GM18507 (cell line): ENCODE measurements around the gene CWF19L1.
A peak's percentile ranks its signal among the peaks of the same experiment; 100 is the strongest.
"Not testable (repeated sequence)": the region's sequence is repeated elsewhere in the genome, so short reads cannot be mapped to it uniquely, and the experiment has no call there.

Experiments
- DNase-seq: peaks from one replicate; pipeline ENCODE4 v3.0.0; 2011; ENCODE audit warnings: low read depth; ENCODE audit not compliant: insufficient read length; ENCODE audit errors: extremely low spot score
- FAIRE-seq: peaks from 2 replicates; lab custom pipeline; 2011; peaks lifted over from hg19 to GRCh38; lab: Jason Lieb, UNC

CWF19L1 gene

DNA sequence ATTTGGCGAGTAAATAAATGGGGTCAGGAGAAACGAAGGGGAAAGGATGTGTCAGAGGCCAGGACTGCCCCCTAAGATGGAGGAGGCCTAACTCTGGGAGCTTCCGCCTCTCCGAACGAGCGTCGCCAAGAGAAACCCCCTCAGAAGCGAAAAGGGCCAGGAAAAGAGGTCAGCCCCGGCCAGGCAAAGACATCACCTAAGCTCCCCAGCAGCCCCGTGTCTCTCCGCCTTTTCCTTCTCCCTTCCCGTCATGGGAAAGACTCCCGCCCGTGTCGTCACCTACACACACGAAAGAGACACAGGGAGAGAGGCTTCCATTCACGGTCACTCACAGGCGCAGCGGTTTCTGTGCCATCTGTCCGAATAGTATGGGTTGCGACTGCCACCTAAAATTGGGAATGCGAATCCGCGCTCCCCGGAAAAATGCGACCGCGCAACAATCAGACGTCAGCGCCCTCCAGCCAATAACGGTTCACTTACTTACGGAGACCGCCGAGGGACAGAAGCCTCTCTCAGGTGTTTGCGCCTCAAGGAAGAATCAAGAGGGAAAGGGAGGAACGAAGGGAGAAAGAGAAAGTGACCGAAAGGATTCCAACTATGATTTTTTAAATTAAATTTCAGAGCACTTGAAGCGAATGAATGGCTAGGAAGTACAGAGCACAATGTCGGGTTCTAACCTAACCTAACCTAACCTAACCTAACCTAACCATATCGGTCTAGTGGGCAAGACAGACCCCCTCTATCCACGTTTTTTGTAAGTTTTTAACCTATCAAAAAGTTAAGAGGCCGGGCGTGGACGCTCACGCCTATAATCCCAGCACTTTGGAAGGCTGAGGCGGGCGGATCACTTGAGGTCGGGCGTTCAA is at the start of gene CWF19L1:
CWF19L1 (minus strand) TSS at position 400 of the 866 bp plus-strand sequence; CDS start at position 355, 45 bp downstream.
- peak; percentile 93 for FAIRE-seq
- peak; percentile 56 for DNase-seq

DNA sequence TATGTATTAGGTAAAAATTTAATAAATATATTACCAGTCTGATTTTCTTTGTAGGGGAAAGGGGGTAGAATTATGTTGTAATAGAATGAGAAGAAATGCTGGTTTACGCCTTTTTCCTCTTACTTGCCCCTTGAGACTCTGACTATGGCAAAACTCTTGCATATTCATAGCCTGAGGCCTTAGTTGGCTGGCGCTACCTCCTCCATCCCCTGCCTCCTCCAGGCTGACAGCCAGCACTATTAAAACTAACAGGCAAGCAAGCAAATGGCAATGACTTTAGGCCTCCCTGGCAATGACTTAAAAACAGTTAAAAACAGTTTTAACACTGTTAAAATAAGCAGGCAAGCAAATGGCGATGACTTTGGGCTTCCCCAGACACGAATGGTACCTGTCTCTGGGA is 48.2 kb upstream of the CWF19L1 start:
- no peak for DNase-seq
- FAIRE-seq, result no peak

DNA sequence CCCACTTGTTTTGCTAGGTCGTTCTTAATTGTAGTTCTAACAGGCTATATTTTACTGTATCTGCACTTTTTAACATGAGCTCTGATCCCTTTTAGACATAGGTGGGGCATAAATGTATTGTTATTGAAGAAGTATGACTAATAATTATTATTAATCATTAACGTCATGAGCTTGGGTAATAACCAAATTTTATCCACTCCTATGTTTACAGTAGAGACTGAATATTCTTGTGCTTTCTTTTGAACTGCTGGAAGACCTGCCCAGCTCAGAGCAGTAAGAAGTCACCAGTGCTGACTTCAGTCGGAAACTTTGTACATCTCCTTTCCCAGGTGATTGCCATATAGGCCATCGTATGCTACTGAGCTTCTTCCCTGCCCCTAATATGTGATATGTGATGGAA is 43.9 kb upstream of the CWF19L1 start:
- FAIRE-seq, result no peak

DNA sequence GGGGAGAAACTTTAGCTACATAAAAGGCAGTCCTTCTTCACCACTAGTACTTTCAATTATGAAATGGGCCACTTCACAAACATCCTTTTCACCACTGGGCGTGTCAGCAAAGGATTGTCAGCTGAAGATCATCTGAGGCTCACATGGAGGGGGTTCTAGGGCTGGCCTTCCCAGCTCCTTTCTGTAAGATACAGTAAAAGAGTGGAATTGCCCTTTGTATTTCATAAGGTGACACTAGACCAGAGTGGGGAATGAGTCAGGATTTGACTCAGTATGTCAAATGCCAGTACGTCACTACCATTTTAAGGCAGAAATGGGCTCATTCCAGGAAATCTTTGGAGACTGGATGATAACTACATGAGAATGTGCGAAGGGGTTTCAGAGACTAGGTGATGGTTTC is 40.2 kb upstream of the CWF19L1 start:
- DNase-seq (no peak), FAIRE-seq (no peak)

More for the DNA sequence above, 43.9 kb upstream of the CWF19L1 start:
- DNase-seq, result no peak

DNA sequence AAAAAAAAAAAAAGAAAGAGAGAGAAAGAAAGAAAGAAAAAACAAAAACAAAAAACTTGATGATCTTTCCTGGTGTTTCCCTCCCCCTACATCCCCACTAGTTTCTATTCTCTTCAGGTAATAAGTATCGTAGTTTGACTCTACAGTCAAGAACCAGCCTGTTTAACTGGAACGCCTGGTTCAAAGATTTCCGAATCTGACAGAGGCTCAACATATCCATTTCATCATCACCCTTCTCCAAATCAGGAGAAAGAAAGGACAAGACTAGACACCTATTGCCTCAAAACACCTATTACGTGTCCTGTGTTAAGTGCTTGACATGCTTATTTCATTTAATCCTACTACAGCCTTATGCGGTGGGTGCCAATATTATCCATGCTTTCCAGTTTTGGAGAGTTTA is 39.4 kb upstream of the CWF19L1 start:
- FAIRE-seq (no peak), DNase-seq (no peak)

DNA sequence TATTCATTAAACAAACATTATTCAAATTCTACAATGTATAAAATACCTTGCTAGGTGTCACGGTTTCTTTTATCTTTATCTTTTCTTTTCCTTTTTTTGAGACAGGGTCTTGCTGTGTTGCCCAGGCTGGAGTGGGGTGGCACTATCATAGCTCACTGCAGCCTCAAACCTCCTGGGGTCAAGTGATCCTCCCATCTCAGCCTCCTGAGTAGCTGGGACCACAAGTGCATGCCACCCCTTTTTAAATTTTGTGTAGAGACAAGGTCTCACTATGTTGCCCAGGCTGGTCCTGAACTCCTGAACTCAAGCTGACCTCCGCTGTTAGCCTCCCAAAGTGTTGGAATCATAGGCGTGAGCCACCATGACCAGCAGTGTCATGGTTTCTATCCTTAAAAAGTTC is 37.0 kb upstream of the CWF19L1 start:
- FAIRE-seq (no peak), DNase-seq (no peak)

DNA sequence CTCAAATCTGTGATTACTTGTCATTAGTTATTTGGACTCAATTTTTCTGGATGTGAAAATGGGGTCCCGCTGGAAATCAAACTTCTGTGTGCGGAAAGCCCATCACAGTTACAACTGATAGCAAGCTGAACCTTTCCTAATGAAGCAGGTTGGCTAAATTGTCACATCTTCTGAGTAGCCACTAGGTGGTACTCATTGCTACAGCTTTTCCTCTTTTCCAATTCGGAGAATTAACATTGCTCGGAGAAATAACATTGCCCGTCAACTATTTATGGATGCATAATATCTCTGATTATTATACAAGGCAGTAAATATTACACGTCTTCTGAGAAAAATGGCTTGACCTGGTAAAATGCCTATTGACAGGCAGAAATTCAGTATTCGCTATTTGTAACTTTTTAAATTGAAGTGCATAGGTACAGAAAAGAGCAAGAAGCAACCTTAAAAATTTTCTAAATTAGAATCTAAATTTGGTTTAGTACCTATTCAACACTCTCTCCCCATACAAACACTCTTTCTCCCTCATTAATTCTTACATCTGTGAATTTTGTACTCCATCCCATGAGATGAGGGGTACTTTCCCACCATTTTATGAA is 36.4 kb upstream of the CWF19L1 start:
- peak; percentile 72 for FAIRE-seq
- DNase-seq, result no peak

DNA sequence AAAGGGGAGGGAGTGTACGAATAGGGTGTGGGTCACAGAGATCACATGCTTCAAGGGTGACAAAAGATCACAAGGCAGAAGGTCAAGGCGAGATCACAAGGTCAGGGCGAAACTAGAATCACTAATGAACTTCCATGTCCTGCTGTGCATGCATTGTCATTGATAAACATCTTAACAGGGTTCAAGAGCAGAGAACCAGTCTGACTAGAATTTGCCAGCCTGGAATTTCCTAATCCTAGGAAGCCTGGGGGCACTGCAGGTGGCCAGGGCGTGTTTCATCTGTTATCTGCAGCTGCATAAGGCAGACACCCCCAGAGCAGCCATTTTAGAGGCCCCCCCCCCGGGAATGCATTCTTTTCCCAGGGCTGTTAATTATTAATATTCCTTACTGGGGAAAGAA is 33.7 kb upstream of the CWF19L1 start:
- FAIRE-seq, DNase-seq: not testable (repeated sequence)

DNA sequence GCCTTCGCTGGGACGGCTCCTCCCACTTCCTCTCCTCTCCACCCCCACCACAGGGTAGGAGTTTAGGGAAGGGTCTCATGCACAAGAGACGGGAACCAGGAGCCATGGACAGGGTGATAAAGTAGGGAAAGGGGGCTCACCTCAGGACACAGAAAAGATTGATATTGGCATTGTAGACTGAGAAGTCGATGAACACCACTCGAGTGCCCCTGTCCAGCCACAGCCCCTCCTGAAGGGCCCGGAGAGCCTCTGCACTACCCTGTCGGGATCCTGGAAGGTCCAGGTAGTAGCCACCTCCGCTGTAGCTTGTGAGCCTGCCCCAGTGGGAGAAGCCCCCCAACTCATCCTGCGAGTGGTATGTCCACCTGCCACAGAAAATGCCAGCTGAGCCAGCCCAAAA is 29.8 kb upstream of the CWF19L1 start:
- no peak for FAIRE-seq
- no peak for DNase-seq

DNA sequence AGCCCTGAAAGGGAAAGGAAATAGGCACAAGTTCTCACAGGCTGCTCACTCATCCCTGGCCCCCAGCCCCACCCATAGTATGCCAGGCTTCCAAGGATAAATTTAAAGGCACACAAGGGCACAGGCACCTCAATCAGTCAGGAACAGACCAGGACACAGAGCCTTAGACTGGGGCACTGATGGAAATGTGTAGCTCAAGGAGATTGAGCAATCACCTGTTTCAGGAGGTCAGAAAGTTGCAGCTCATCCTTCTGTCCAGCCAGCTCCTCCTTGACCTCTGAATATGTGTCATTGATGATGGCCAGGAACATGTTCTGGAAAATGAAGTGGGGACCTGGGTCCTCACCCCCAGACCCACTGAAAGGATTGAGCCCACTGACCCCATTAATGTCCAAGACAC is 25.6 kb upstream of the CWF19L1 start:
- FAIRE-seq (no peak), DNase-seq (no peak)

DNA sequence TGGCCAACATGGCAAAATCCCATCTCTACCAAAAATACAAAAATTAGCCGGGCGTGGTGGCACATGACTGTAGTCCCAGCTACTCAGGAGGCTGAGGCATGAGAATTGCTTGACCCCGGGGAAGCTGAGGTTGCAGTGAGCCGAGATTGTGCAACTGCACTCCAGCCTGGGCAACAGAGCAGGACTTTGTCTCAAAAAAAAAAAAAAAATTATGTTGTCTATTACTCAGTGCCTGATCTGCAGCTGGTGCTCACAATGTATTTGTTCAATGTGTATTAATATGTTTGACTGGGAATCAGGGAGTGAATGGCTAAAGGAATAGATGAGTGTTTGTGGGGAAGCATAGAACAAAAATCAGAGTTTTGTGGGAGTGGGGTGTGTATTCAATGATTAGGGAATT is 24.9 kb upstream of the CWF19L1 start:
- DNase-seq, FAIRE-seq: not testable (repeated sequence)

DNA sequence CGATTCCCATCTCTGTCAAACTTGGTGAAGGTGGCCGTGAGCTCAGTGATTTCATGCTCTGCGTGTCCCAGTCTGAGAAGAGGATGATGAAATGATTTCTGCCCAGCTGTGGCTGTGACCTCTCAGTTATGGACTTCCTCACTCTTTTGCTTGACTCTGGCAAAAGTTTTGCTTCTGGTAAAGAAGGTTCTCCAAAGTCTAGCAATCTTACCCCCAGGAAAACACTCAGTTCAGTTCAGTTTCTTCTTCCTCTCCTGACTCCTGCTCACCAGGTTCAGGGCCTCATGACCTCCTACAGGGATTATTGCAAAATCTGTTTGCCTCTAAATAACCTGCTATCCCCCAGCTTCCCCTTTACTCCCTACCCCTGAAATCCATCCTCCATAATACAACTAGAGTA is 23.9 kb upstream of the CWF19L1 start:
- no peak for FAIRE-seq
- DNase-seq, result no peak

DNA sequence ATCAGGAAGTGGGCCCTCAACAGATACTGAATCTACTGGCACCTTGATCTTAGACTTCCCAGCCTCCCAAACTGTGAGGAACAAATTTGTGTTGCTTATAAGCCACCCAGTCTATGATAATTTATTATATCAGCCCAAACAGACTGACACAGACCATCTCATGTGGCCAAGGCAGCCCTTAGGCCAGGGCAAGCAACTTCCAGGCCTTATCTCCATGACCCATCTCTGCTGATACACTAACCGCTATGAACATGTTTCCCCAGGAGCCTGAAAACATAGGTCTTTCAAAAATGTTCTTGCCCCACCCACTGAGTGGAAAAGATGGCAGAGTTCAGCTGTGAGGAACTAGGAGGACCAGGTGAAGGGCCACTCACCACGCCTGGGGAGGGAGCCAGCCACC is 22.2 kb upstream of the CWF19L1 start:
- FAIRE-seq, result no peak
- DNase-seq, result no peak

DNA sequence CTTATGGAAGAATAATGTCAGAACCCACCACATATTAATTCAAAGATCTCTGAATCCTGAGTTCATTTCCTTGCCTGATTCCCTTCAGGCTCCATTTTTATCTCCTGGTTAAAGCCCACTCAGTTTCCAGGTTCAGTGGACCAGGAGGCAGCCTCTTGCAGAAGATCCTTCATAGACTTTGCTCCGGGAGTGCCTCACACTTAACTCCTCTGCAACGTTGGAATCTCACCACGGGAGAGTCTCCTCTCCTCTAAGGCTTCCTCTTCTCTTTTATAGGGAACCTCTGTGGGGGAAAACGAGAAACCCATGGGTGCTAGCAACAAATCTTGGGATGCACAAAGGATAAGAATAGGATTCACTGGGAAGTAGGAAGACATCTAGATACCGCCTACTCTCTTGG is 20.8 kb upstream of the CWF19L1 start:
- FAIRE-seq, result no peak

DNA sequence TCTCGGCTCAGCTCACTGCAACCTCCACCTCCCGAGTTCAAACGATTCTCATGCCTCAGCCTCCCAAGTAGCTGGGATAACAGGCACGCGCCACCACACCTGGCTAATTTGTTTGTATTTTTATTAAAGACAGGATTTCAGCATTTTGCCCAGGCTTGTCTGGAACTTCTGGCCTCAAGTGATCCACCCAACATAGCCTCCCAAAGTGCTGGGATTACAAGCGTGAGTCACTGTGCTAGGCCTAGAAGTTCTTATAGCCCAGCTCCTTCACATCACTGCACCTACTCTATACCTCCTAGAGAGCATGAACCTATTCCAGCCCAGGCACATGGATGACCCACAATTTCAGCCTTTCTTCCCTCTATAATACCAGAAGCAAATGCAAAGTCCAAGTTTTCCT is 20.3 kb upstream of the CWF19L1 start:
- DNase-seq, result no peak
- FAIRE-seq, result no peak

More for the DNA sequence above, 20.8 kb upstream of the CWF19L1 start:
- no peak for DNase-seq

DNA sequence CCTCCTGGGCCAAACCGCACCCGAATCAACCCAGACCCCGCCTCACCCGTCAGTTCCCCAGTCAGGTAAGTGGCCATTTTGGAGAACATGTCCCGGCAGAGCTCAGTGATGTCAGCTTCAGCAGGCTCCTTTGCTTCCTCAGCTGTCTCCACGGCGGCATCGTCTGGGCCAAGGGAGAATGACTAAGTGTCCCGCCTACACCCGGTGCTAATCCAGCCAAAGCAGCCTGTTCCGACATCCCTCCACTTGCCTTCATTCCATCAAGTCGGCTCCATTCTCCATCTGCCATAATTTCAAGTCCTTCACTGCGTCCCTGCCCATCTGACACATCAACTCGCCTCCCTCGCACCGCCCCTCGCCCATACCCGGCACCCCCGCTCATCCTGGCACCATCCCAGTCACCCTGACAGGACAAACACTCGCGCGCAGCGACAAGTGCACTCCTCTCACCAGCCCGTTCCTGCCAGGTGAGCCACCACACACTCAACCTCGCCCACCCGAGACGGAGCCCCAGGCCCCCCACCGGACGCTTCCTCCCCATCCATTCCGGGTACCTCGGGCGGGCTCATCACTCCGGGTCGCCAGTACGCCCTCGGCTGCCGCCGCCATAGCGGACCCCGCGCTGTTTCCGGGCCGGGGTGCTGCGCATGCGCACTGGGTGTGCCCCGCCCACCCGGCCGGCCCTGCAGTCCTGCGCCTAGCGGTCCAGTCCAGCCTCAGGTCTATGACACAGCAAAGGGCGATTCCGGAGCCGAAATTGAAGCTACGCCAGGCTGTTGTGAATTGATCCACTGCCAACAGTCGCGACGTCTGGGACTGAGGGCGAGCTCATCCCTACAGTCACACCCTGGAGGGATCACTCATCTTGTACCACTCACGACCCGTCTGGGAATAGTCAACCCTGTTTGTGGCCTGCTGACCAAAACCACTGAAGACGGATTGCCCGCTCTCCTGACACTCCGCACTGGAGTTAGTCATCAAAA is 18.9 kb upstream of the CWF19L1 start, which contains the start of gene BLOC1S2:
BLOC1S2 (minus strand) TSS at position 630 of the 983 bp plus-strand sequence; CDS start at position 609, 21 bp downstream.
- FAIRE-seq (peak; percentile 86), DNase-seq (peak; percentile 94)

DNA sequence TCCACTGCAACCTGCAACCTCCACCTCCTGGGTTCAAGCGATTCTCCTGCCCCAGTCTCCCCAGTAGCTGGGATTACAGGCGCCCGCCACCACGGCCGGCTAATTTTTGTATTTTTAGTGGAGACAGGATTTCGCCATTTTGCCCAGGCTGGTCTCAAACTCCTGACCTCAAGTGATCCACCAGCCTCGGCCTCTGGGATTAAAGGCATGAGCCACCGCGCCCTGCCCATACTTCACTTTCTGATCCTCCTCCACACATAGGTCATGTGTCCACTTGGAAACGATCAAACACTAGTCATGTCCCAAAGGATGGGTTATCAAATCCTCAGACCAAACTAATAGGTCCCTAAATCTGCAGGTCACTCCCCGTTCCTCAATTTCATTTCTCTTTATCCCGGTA is 17.9 kb upstream of the CWF19L1 start:
- not testable (repeated sequence) for DNase-seq, FAIRE-seq

DNA sequence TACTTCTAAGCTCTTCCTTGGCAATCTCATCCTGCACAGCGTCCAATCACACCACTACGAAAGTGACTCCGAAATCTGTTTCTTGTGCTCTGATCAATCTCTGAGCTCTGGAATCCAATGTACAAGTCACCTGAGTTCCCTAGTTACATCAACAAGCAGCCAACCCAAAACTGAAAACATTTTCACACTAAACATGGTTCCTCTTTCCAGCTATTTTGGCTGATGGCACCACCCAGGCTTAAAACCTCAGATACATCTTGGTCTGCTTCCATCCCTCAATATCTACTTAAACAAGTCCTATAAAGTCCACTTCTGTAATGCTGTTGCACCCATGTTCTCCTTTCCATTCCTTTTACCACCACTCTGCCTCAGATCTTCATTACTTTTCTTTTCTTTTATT is 15.5 kb upstream of the CWF19L1 start:
- DNase-seq, result no peak
- FAIRE-seq, result no peak

DNA sequence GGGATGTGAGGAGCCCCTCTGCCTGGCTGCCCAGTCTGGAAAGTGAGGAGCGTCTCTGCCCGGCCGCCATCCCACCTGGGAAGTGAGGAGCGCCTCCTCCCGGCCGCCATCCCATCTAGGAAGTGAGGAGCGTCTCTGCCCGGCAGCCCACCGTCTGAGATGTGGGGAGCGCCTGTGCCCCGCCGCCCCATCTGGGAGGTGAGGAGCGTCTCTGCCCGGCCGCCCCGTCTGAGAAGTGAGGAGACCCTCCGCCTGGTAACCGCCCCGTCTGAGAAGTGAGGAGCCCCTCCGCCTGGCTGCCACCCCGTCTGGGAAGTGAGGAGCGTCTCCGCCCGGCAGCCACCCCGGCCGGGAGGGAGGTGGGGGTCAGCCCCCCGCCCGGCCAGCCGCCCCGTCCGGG is 9.5 kb upstream of the CWF19L1 start:
- FAIRE-seq, DNase-seq: not testable (repeated sequence)
